Cardiac muscle cell (in vitro differentiated cells and primary cell): ENCODE data around the gene ST8SIA5. TPM values are rescaled to one million over a fixed set of nuclear protein-coding genes. Genes with fewer than 3 reads are reported as not detected.

Source experiments
- DNase-seq, 2 donors: peaks; one replicate each; pipeline versions ENCODE4 v3.0.0 to v3.0.0-alpha.2; 2010 to 2017; ENCODE audit warnings: low read depth in 1 of 2, low spot score in 1 of 2
- H3K27ac ChIP-seq: fragments of 200-600 bp; sonication (generic); 2 replicates; pipeline ENCODE4 v1.5.1; 2016
- H3K27me3 ChIP-seq: fragments of 200-600 bp; sonication (generic); 2 replicates; pipeline ENCODE4 v1.6.0; 2016; ENCODE audit warnings: control low read depth
- H3K36me3 ChIP-seq: fragments of 200-600 bp; sonication (generic); 2 replicates; pipeline ENCODE4 v1.5.1; 2016; ENCODE audit warnings: control low read depth
- H3K4me1 ChIP-seq: fragments of 200-600 bp; sonication (generic); 2 replicates; pipeline ENCODE4 v1.8.1; 2017; ENCODE audit warnings: low read depth, mild to moderate bottlenecking, mixed run types
- H3K4me3 ChIP-seq: fragments of 200-600 bp; sonication (generic); 2 replicates; pipeline ENCODE4 v1.5.1; 2016; ENCODE audit warnings: mild to moderate bottlenecking
- H3K9me3 ChIP-seq: fragments of 200-600 bp; sonication (generic); 2 replicates; pipeline ENCODE4 v1.5.1; 2017; ENCODE audit warnings: low read depth, mild to moderate bottlenecking, control low read depth
- CTCF ChIP-seq: IDR thresholded peaks from 2 replicates; pipeline ENCODE4 v1.5.1; 2012; ENCODE audit warnings: low read depth, mild to moderate bottlenecking, low read length
- polyA plus RNA-seq: library from polyadenylated mRNA; unstranded; fragments of >200 nt; fragmentation: Nextera tagmentation; extraction: Ambion mirVana; gene quantifications from 2 replicates; pipeline ENCODE4 v1.2.1, GENCODE V29; 2016
- total RNA-seq: library from RNA; depleted of rRNA; stranded (reverse); fragments of >200 nt; gene quantifications from 2 replicates; pipeline ENCODE4 v1.2.3, GENCODE V29; 2016

The ST8SIA5 gene
- total and polyA plus RNA-seq, 2 experiments from 2014 or later = 0.83 TPM; not detected in 1

- Histone ChIP-seq H3K9me3 (no peaks in the 10 kb centered on the region), H3K4me1 (peaks cover 7% of the 10 kb centered on the region), H3K27me3 (no peaks in the 10 kb centered on the region), H3K36me3 (no peaks in the 10 kb centered on the region), H3K4me3 (no peak overlapping the region), H3K27ac (no peak overlapping the region)
- no peak for DNase-seq
- no peak for TF ChIP-seq CTCF
Measured at GRCh38 chr18:46679846-46680598, 76.8 kb downstream of the ST8SIA5 start.

- Histone ChIP-seq H3K27ac (no peak overlapping the region), H3K4me3 (no peak overlapping the region), H3K36me3 (no peaks in the 10 kb centered on the region), H3K9me3 (no peaks in the 10 kb centered on the region), H3K4me1 (peaks cover 7% of the 10 kb centered on the region), H3K27me3 (no peaks in the 10 kb centered on the region)
- DNase-seq = no peak
- TF ChIP-seq CTCF = no peak
Measured at GRCh38 chr18:46678785-46679399, 78.0 kb downstream of the ST8SIA5 start.

GRCh38 chr18:46678041-46678440 lies 78.8 kb downstream of the ST8SIA5 start:
- no peaks in the 10 kb centered on the region for H3K27me3 ChIP-seq
- H3K9me3 ChIP-seq = no peaks in the 10 kb centered on the region
- H3K36me3 ChIP-seq = no peaks in the 10 kb centered on the region
- TF ChIP-seq CTCF = no peak
- H3K27ac ChIP-seq = no peak overlapping the region
- peaks cover 7% of the 10 kb centered on the region for H3K4me1 ChIP-seq
- no peak overlapping the region for H3K4me3 ChIP-seq
- DNase-seq = no peak

- no peaks in the 10 kb centered on the region for H3K36me3 ChIP-seq
- no peak overlapping the region for H3K4me3 ChIP-seq
- peak in 1 of 2 donors; percentile 25 for DNase-seq
- peaks cover 7% of the 10 kb centered on the region for H3K4me1 ChIP-seq
- no peaks in the 10 kb centered on the region for H3K27me3 ChIP-seq
- H3K9me3 ChIP-seq = no peaks in the 10 kb centered on the region
- TF ChIP-seq CTCF = no peak
- no peak overlapping the region for H3K27ac ChIP-seq
Measured at GRCh38 chr18:46677611-46678010, 79.2 kb downstream of the ST8SIA5 start.

- Histone ChIP-seq H3K27ac (no peak overlapping the region), H3K27me3 (no peaks in the 10 kb centered on the region), H3K4me1 (peaks cover 7% of the 10 kb centered on the region), H3K36me3 (no peaks in the 10 kb centered on the region), H3K4me3 (no peak overlapping the region), H3K9me3 (no peaks in the 10 kb centered on the region)
- DNase-seq = peak in 1 of 2 donors; percentile 11
- TF ChIP-seq CTCF = no peak
Measured at GRCh38 chr18:46676182-46676835, 80.5 kb downstream of the ST8SIA5 start.
